Effector CD8-positive, alpha-beta T cell (primary cell): Measurements from ENCODE around the gene MYO6.

ENCODE experiments used
- DNase-seq: peaks from one replicate; lab custom pipeline; 2025; lab: John Stamatoyannopoulos, UW

The MYO6 gene

DNA sequence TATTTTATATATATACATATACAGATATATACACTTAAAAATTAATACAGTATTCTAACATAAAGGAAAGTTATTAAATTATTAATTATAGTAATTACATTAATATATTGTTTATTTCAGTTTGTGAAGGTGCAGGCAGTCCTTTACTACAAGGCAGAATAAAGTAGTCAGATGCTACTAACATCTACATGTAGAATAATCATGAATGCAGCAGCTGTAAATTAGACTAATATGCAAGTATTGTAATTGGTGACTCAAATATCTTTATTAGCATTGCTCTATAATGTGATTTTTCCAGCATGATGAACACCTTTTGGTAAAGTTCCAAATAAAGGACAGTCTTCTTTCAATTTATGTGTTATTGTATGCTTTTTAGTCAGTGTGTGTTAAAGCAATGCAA, 17.3 kb downstream of the MYO6 start:
- no peak for DNase-seq

DNA sequence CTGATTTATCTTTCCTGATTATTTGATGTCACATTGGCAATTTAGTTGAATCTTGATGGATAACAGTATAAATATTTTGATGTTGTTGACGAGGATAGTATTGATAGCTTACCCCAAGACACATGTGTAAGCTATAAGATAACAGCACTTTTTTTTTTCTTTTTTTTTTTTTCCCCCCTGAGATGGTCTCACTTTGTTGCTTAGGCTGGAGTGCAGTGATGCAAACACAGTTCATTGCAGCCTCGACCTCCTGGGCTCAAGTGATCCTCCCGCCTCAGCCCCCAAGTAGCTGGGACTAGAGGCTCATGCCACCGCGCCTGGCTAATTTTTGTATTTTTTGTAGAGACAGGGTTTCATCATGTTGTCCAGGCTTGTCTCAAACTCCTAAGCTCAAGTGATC, 21.8 kb downstream of the MYO6 start:
- no peak for DNase-seq

DNA sequence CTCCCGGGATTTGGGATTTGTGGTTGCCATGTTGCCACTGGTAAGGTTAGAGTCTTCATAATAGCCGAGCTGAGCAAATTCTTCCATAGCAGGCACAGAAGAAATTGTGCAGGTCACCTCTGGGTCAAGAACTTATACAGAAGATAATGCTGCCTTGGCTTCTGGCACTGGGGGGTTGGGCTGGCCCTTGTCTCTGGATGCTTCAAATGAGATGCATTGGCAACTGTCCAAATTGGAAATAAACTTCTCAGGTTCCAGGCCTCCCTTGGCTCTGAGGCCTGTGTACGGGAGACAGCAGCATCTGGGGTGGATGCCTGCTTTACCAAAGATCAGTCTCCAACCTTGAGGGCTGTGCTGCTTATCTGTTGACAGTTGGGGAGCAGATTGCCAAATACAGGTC, 26.2 kb downstream of the MYO6 start:
- DNase-seq: no peak

DNA sequence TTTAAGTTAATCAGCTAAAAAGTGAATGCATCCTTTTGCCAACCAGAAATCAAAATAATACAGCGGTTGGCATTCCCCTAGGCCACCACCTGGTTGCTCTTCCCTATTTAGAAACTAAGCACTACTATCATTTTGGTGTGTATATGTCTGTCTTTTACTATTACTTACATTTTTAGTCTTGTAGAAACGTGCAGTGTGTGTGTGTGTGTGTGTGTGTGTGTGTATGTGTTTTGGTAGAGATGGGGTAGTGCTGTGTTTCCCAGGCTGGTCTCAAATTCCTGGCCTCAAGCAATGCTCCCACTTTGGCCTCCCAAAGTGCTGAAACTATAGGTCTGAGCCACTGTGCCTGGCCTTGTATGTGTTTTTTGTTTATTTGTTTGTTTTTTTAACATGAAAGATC, 27.4 kb downstream of the MYO6 start:
- DNase-seq: no peak

DNA sequence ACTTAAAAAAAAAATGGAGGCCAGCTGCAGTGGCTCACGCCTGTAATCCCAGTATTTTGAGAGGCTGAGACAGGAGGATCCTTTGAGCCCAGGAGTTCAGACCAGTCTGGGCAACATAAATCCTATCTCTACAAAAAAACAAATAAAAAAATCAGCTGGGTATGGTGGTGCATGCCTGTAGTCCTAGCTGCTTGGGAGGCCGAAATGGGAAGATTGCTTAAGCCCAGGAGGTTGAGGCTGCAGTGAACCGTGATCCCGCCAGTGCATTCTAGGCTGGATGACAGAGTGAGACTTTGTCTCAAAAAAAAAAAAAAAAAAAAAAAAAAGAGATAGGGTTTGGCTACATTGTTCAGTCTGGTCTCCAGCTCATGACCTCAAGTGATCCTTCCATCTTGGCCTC, 29.7 kb downstream of the MYO6 start:
- no peak for DNase-seq

DNA sequence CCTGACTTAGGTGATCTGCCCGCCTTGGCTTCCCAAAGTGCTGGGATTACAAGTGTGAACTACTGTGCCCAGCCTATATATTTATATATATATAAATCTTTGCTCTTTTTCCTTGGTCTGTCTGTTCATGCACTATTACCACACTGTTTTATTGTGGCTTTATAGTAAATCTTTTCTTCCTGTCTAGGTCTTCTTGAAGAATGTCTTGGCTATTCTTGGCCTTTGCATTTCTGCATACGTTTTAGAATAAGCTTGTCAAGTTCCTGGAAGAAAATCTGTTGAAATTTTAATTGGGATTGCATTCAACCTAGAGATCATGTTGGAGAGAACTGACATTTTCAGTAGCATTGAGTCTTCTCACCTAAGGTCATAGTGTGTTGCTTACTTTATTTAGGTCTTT, 37.1 kb downstream of the MYO6 start:
- DNase-seq: no peak

DNA sequence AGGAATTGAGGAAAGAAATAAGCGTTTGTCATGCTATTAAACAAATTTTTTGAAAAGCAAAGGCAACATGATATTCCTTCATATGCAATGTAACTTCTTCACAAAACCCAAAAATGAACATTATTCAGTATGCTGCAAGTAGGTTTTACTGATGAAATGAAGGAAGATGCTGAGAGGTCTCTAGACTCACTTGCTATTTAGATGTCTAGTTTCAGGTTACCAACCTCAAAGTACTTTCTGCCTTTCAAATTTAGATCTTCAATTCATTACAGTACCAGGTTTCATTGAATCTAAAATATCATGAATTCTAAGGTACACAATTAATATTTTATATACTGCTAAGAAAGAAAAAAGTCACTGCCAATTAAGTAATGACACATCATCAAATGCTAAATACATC, 39.9 kb downstream of the MYO6 start:
- no peak for DNase-seq

DNA sequence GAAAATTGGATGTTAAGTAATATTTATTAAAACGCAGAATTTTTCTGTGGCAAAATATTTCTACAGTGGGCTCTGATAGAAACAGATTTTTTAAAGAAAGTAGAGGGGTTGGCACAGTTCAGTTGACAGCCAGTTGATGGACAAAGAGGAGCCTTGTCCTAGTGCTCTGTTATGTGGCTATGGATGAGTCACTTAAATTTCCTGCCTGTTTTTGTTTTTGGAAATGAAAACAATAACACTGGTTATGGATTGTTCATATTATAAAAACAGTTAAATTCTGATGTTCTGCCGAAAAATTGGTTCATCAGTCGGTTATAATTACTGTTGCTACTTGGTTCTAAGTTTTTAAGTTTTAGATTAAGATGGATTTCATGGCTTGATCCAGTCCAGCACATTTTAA, 42.8 kb downstream of the MYO6 start:
- no peak for DNase-seq

DNA sequence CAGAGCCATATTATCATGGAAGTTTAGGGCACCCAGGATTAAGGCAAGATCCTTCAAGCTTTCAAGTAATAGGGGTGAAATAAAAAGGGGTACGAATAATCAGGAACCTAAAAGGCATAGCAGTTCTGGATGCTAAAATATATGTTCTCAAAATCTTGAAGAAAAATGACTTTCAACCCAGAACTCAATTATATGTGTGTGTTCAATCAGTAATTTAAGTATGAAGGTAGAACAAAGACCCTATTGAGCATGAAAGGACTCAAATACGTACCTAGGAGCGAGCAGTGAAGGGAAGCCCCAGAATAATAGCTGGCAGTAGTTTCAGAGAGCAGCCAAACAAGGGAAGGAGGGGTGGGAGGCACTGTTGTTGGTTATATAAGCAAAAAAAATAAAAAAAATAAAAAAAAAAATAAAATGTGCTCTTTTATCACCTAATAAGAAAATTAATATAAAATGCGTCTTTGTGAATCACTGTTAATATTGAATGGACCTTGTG, 45.4 kb downstream of the MYO6 start:
- DNase-seq: no peak

DNA sequence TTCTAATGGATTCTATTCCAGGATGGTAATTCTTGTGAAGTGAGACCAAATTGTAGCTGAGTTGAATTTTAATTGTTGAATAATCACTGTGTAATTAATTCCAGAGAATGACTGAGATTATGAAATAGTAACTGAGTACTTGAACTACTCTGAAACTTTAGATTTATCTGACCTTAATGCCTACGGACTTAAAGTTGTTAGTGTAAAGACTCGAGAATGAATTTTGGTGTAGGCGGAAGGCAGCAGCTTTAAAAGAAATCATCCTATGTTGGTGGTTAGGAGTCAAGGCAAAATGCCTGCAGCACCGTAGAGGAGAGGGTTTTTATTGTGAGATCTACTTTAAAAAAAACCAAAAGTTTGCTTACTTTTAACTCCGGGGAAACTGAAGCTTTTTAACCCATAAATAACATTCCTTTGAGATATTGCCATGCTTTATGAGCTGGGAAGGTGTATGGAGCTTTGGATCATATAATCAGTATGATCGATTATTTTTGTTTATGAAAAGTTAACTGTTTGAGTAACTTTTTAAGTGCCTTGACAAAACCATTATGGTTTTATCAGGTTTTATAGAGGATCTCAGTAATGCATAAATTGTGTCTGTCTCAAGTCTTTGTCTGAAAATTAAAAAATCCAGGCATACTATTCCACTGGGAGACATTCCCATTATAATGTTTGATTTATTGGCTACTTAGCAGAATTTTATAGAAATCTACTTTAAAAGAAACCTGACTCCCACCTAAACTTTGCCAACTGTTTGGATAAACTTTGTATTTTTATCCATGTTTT, 46.1 kb downstream of the MYO6 start:
- no peak for DNase-seq

DNA sequence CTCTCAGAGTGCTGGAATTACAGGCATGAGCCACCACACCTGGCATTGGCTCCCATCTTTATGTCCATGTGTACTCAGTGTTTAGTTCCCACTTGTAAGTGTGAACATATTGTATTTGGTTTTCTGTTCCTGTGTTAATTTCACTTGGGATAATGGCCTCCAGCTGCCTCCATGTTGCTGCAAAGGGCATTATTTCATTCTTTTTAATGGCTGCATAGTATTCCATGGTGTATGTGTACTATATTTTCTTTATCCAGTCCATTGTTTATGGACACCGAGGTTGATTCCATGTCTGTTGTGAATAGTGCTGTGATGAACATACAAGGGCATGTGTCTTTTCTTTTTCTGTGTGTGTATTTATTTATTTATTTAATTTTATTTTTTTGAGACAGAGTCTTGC, 47.7 kb downstream of the MYO6 start:
- no peak for DNase-seq

DNA sequence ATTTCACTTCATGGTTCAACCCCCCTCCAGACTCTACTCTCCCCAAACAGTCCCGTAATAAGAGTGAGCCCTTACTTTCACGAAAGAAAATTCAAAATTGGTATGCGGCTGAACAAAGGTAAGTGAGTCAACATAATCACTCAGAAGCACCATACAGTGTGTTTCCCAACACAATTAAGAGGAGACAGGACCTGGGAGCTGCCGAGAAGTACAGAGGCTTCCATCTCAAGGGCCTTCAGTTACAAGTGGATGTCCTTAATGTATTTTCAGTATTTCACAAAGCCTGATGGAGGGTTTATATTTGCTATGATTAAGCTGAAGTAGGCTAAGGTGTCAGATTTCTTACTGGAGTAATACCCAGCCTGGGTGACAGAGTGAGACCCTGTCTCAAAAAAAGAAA, 51.1 kb downstream of the MYO6 start:
- DNase-seq: no peak

DNA sequence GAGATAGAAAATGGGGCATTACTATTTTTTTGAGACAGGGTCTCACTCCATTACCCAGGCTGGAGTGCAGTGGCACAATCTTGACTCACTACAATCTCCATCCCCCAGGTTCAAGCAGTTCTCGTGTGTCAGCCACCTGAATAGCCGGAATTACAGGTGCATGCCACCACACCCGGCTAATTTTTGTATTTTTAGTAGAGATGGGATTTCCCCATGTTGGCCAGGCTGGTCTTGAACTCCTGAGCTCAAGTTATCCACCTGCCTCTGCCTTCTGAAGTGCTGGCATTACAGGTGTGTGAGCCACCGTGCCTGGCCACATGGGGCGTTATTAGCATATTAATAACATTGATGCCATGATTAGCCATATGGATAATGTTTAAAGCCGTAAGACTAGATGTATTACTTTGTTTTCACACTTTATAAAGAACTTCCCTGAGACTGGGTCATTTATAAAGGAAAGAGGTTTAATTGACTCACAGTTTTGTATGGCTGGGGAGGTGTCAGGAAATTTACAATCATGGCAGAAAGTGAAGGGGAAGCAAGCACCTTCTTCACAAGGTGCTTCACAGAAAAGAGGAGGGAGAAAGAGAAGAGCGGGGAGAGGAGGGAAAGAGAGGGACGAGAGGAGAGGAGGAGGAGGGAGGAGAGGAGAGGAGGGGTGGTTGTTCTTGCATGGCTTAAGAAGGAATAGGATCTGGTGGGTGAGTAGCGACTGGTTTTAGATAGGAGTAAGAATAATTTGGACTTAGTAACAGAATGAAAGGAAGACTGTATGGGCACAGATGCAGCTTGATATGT, 51.9 kb downstream of the MYO6 start:
- no peak for DNase-seq

DNA sequence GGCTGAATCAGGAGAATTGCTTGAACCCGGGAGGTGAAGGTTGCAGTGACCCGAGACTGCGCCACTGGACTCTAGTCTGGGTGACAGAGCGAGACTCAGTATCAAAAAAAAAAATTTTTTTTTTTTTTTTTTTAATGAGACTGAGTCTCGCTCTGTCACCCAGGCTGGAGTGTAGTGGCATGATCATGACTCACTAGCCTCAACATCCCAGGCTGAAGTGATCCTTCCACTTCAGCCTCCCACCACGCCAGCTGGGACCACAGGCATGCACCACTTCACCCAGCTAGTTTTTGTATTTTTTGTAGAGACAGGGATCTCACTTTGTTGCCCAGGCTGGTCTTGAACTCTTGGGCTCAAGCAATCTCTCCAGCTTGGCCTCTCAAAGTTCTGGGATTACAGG, 53.3 kb downstream of the MYO6 start:
- DNase-seq: no peak

DNA sequence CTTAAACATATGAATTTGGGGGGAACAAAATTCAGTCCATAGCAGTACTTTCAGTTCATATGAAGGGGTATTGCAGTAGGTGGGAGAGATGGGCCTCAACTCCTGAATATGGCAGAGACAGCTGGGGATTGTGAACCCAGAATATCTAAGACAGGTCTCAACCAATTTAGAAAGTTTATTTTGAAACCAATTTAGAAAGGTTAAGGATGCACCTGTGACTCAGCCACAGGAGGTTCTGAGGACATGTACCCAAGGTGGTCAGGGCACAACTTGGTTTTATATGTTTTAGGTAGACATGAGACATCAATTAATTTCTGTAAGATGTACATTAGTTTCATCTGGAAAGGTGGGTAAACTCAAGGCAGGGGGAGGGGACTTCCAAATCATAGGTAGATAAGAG, 59.5 kb downstream of the MYO6 start:
- no peak for DNase-seq

DNA sequence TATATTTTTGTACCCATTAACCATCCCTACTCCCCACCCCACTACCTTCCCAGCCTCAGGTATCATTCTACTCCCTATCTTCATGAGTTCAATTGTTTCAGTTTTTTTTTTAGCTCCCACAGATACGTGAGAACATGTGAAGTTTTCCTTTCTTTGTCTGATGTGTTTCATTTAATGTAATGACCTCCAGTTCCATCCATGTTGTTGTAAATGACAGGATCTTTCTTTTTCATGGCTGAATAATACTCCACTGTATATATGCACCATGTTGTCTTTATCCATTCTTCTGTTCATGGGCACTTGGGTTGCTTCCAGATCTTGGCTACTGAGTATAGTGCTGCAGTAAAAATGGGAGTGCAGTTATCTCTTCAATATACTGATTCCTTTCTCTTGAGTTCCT, 63.5 kb downstream of the MYO6 start:
- no peak for DNase-seq

DNA sequence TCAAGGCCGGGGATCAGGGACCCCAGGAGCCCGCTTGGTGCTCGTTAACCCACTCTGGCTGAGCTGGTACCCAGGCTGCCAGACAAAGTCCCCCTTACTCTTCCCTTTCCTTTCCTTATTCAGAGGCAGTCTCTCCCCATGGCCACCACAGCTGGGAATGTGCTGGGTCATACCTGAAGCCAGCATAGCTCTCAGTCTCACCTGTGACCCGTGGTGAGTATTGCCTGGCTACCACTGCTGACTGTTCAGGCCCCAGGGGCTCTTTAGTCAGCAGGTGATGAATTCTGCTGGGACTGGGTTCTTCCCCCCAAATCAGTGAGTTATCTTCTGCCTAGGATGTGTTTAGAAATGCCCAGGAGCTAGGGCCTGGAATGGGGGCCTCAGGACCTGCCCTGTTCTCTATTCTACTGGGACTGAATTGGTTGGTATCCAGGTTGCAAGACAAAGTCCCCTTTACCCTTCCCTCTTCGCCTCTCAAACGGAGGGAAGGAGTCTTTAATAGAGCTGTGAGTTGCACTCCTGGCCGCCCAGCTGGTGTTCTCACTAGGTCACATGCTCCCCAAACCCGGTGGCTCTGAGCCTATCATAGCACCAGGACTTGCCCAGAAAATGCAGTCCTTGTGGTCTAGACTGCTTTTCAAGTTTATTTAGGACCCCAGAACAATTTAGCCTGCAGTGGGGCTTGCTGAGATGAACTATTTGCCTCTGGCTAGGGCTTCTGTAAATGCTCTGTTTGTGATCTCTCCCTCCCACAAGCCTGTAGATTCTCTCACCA, 64.6 kb downstream of the MYO6 start:
- no peak for DNase-seq

DNA sequence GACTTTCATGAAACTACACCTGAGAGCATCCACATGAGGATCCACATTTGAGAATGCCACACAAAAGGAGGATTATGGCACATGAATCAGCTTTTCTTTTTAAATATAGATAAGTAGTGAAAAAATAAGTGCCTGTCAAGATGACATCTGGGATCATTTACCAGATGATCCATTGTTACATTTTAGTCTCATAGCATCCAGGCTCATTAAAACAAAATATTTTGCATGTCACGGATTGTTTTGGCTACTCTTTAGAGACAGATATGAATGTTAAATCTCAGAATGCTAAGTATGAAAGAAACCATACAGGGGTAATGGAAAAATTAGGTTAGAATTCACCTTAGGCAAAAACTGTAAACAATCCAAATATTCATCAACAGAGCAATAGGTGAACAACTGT, 66.7 kb downstream of the MYO6 start:
- no peak for DNase-seq

DNA sequence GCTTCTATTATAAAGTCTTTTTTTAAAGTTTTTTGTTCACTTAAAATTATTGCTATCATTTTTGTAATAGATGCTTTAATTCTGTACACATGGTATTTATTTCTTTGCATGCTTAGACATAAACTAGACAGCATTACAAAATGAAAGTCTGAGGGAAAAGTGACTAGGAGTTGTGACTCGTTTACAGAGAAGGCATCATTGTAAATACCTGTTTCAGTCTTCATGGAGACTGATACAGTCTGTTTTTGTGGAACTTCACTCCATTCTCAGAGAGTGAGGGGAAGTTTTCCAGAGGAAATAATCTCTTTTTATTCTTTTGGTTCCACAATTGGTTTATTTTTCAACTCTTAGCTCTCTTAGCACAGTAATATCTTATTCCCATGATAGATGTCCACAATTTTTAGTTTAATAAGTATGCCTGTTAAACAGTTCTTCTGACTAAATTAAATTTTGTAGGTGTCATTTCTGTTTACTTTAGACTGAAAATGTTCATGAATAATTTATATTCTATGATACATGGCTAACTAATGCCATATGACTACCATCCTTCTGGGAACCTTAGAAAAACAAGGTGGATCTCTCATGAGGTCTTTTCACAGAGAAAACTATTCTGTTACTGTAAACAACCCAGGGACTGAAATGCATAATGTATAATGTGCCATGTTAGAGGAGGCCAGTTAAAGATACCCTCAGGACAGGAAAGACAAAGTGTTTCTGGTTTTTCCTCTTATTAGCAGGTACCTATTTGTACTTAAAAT, 69.2 kb downstream of the MYO6 start:
- no peak for DNase-seq

DNA sequence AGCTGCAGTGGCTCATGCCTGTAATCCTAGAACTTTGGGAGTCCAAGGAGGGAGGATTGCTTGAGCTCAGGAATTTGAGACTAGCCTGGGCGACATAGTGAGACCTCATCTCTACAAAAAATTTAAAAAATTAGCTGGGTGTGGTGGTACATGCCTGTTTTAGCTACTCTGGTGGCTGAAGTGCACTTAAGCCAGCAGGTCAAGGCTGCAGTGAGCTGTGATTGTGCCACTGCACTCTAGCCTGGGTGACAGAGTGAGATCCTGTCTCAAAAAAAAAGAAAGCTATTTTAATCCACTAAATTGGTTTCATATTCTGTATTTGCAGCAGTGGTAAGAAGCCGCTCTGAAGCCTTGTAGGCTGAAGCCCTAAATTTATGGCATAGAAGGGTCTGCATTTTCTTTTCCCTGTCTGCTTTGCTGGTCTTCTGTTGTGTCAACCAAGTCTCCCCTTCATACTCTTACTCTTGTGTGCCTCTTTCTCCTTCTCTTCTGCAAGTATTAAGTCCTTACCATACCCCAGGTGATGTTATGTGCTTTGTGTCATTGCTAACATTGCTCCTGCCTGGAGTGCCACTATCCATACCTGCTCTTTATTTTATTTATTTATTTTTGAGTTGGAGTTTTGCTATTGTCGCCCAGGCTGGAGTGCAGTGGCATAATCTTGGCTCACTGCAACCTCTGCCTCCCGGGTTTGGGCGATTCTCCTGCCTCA, 70.9 kb downstream of the MYO6 start:
- no peak for DNase-seq

DNA sequence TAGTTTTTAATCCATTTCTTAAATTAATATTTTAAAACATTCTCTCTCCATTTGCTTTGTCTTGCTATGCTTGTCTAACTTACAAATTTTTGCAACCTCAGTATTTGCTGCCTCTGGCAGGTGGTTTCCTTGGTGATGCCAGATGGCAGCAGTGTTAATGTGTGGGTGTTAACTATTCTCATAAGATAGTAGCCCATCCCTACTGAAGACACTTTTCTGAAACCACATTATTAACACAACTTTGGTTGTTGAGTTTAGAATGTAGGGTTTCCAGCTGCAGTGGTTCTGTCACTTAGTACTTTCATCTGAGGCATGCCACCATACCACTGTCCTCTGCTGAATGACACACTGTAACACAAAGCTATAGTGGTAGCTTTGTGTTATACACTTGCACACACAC, 75.1 kb downstream of the MYO6 start:
- no peak for DNase-seq
